Measurements from ENCODE around the gene ZNF665.

ZNF665 gene

DNA sequence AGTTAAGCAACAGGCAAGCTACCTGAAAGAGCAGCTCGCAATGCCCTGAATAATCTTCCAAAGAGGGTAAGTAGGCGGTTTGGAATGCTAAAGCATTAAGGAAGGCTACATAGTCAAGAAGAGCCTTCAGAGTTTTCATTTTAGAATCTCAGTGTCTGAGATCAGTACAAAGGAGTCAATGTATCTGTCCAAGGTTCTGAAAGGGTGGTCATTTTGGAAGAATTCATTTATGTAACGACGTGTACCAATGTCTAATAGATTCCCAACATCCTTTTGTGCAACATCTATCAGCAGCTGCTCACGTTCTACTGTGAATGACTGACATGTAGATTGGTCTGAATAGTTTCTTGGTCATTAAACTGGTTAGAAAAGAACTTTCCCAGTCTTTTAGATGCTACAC, 15.2 kb downstream of the ZNF665 start:
- no peak overlapping the region for H3K4me3 ChIP-seq (ENCODE audit: low read depth, low read length)
- DNase-seq (ENCODE audit: low read depth) = no peak
- no peak for TF ChIP-seq CTCF (IDR thresholded peaks at IDR 0.05; ENCODE audit: insufficient read depth, low read depth, low read length, missing control alignments)

DNA sequence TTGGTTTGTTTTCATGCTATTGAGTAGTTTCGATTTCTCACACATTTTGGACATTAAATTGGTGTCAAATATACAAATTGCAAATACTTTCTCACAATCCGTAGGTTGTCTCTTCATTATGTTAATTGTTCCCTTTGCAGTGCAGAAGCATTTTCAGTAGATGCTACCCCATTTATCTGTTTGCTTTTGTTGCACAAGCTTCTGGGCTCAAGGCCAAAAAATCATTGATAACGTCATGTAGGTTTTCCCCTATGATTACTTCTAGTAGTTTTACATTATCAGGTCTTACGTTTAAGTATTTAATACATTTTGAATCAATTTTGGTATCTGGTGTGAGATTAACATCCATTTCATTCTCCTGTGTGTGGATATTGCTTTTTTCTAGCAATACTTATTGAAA, 20.3 kb downstream of the ZNF665 start:
- no peak overlapping the region for H3K4me3 ChIP-seq (ENCODE audit: low read depth, low read length)
- no peak for TF ChIP-seq CTCF (IDR thresholded peaks at IDR 0.05; ENCODE audit: insufficient read depth, low read depth, low read length, missing control alignments)
- no peak for DNase-seq (ENCODE audit: low read depth)

- H3K4me3 ChIP-seq (ENCODE audit: low read depth, low read length) = no peak overlapping the region
- no peak for DNase-seq (ENCODE audit: low read depth)
- no peak for TF ChIP-seq CTCF (IDR thresholded peaks at IDR 0.05; ENCODE audit: insufficient read depth, low read depth, low read length, missing control alignments)
Measured at GRCh38 chr19:53165691-53166091, 27.5 kb downstream of the ZNF665 start.

DNA sequence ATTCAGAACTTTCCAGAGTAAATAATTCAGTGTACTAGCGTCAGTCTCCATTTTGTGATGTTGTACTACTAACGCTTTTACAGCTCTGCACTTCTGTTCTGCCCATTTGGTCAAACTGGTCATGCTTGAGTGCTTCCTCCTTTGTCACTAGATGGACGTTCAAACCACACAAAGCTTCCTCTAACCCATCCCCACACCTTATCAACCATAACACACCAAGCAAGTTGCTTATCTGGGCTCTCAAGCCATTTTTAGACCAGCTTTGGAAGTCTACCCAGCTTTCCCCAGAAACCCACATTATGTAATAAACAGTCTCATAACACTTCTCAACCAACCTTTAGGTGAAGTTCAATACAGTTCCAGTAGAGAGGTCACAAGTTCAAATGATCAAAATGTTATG, 32.0 kb downstream of the ZNF665 start:
- TF ChIP-seq CTCF (IDR thresholded peaks at IDR 0.05; ENCODE audit: insufficient read depth, low read depth, low read length, missing control alignments) = no peak
- no peak for DNase-seq (ENCODE audit: low read depth)
- no peak overlapping the region for H3K4me3 ChIP-seq (ENCODE audit: low read depth, low read length)

DNA sequence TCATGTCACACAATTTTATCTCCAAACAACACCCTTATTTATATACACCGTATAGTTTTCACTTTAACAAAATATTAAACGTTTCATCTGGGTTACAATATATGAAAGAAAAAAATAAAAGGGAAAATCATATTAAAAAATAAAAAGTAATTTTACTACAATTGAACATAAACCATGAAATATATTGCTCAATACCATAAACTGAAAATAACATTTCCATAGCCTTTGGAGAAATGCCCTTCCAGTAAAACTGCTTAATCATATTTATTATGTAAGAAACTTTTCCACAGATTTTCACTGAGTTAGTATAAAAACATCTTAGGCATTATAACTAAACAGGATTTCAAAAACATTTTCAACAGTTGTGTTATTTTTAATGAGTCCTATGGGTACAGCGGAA, 32.8 kb downstream of the ZNF665 start:
- no peak for DNase-seq (ENCODE audit: low read depth)
- no peak overlapping the region for H3K4me3 ChIP-seq (ENCODE audit: low read depth, low read length)
- no peak for TF ChIP-seq CTCF (IDR thresholded peaks at IDR 0.05; ENCODE audit: insufficient read depth, low read depth, low read length, missing control alignments)

DNA sequence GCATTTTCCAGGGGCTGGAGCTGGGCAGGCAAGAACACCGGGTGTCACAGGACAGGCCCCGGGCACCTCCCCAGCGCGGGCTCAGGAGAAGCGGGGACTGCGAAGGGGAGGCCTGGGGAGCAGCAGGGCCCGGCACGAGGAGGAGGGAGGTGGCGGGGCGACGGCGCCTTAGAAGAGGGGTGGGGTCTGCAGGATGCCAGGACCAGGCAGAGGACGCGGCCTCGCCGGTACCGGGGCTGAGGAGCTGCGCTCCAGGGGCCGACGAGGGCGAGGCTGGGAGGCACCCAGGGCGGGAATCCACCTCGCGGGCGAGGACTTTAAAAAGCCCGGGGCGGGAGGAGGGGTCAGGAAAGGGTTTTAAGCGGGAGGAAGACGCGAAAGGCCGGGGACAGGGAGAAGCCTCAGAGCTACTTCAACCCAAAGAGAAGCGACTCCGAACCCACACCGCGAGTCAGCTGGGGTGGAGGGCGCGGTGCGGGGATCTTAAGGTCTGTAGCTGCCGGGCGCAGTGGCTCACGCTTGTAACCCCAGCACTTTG, 35.0 kb downstream of the ZNF665 start:
- no peak for TF ChIP-seq CTCF (IDR thresholded peaks at IDR 0.05; ENCODE audit: insufficient read depth, low read depth, low read length, missing control alignments)
- DNase-seq (ENCODE audit: low read depth) = peak; percentile 43
- peak overlapping the region; percentile 66 for H3K4me3 ChIP-seq (ENCODE audit: low read depth, low read length)

DNA sequence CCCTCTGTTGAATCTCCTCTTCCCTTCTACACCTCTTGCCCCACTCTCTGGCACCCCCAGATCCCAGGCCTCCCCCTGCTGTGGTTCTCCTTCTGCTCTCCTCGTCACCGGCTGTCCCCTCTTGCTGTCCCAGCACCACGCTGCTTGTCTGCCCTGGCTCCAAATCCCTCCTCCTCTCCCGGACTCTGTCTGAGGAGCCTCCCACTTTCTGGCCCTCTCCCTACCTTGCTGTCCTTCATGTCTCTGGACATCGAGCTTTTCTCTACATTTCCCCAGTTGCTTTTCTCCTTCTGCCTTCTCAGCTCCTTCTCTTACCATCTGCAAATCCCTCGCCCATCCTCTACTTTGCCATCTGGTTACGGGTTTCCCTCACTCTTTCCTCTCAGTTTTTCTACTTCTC, 35.5 kb downstream of the ZNF665 start:
- peak overlapping the region; percentile 66 for H3K4me3 ChIP-seq (ENCODE audit: low read depth, low read length)
- TF ChIP-seq CTCF (IDR thresholded peaks at IDR 0.05; ENCODE audit: insufficient read depth, low read depth, low read length, missing control alignments) = no peak
- DNase-seq (ENCODE audit: low read depth) = no peak
